Keratinocyte (primary cell): ENCODE measurements around the gene TCF7L2. TPM values are rescaled to one million over a fixed set of nuclear protein-coding genes. Genes with fewer than 3 reads are reported as not detected.

Experiments
- DNase-seq: peaks from one replicate; pipeline ENCODE4 v3.0.0-alpha.2; 2011; ENCODE audit warnings: low read depth, missing footprints, low spot score
- FAIRE-seq: peaks from 2 replicates; lab custom pipeline; 2011; peaks lifted over from hg19 to GRCh38; lab: Jason Lieb, UNC
- H2AFZ ChIP-seq: 2 replicates; pipeline ENCODE4 v1.6.0; 2012; ENCODE audit warnings: low read length, control low read depth, inconsistent platforms; ENCODE audit not compliant: control insufficient read depth
- H3K27ac ChIP-seq: 2 replicates; pipeline ENCODE4 v1.5.1; 2011; ENCODE audit warnings: low read length; ENCODE audit not compliant: control insufficient read depth, insufficient read depth
- H3K27me3 ChIP-seq: 3 replicates; pipeline ENCODE4 v1.6.0; 2011; ENCODE audit warnings: low read length; ENCODE audit not compliant: control insufficient read depth, insufficient read depth; ENCODE audit errors: extremely low read depth
- H3K36me3 ChIP-seq, 2 experiments: 2 replicates in 1 of 2; 3 replicates in 1 of 2; pipeline ENCODE4 v1.5.1; 2011; ENCODE audit warnings: low read length in 2 of 2, mild to moderate bottlenecking in 1 of 2; ENCODE audit not compliant: control insufficient read depth in 2 of 2, insufficient read depth in 2 of 2; ENCODE audit errors: extremely low read depth in 1 of 2
- H3K4me1 ChIP-seq: 3 replicates; pipeline ENCODE4 v1.5.1; 2011; ENCODE audit warnings: low read length; ENCODE audit not compliant: control insufficient read depth, insufficient read depth; ENCODE audit errors: extremely low read depth
- H3K4me2 ChIP-seq: 3 replicates; pipeline ENCODE4 v1.6.0; 2011; ENCODE audit warnings: low read depth, low read length; ENCODE audit not compliant: control insufficient read depth, insufficient read depth; ENCODE audit errors: extremely low read depth
- H3K4me3 ChIP-seq, 3 experiments: fragments of 200-600 bp in 1 of 3; sonication (generic) in 1 of 3; 2 replicates in 2 of 3; 3 replicates in 1 of 3; pipeline ENCODE4 v1.5.1; 2011 to 2016; ENCODE audit warnings: low read length in 3 of 3, mild to moderate bottlenecking in 3 of 3, control low read depth in 2 of 3, inconsistent platforms in 1 of 3, low read depth in 1 of 3, mixed read lengths in 1 of 3, mixed run types in 1 of 3, moderate library complexity in 1 of 3; ENCODE audit not compliant: control insufficient read depth in 2 of 3, insufficient read depth in 2 of 3; ENCODE audit errors: extremely low read depth in 1 of 3
- H3K79me2 ChIP-seq: 2 replicates; pipeline ENCODE4 v1.6.0; 2012; ENCODE audit warnings: low read length; ENCODE audit not compliant: control insufficient read depth, insufficient read depth
- H3K9ac ChIP-seq: 3 replicates; pipeline ENCODE4 v1.6.0; 2011; ENCODE audit warnings: low read length; ENCODE audit not compliant: control insufficient read depth, insufficient read depth; ENCODE audit errors: extremely low read depth
- H3K9me1 ChIP-seq: 3 replicates; pipeline ENCODE4 v1.6.0; 2011; ENCODE audit warnings: low read length; ENCODE audit not compliant: control insufficient read depth, insufficient read depth; ENCODE audit errors: extremely low read depth
- H3K9me3 ChIP-seq: 2 replicates; pipeline ENCODE4 v1.5.1; 2012; ENCODE audit warnings: low read depth, low read length; ENCODE audit not compliant: control insufficient read depth
- H4K20me1 ChIP-seq: 3 replicates; pipeline ENCODE4 v1.6.0; 2011; ENCODE audit warnings: low read length; ENCODE audit not compliant: control insufficient read depth, insufficient read depth; ENCODE audit errors: extremely low read depth
- EZH2 ChIP-seq: IDR thresholded peaks from one replicate; pipeline ENCODE4 v1.6.1; 2012; ENCODE audit warnings: inconsistent platforms, mild to moderate bottlenecking, low read length, moderate library complexity
- dilution Hi-C: fragments of 300-500 bp; cut with MboI; formaldehyde crosslinking; loops from one replicate; pipeline ENCODE4 v1.7.0; 2020; ENCODE audit warnings: low sequenced_read_pairs; ENCODE audit not compliant: extremely low pct_ligation_motif_present
- polyA plus RNA-seq, 5 experiments: library from polyadenylated mRNA; depleted of rRNA in 3 of 5; stranded (reverse) in 3 of 5; stranded (forward) in 1 of 5; unstranded in 1 of 5; fragments of >200 nt; gene quantifications; 1 replicate in 1 of 5; 2 replicates in 3 of 5; 3 replicates in 1 of 5; pipeline versions ENCODE4 v1.2.1 to v1.2.3, GENCODE V29; 2011 to 2012; ENCODE audit warnings: missing spikeins in 2 of 5, low read depth in 1 of 5, low replicate concordance in 1 of 5
- TF ChIP-seq, protein P1 (sequence below), 3 experiments: IDR thresholded peaks in 1 of 3; conservative IDR thresholded peaks in 1 of 3; optimal IDR thresholded peaks in 1 of 3; 2 replicates in 2 of 3; 3 replicates in 1 of 3; pipeline versions ENCODE3 to v1.5.1; 2011; ENCODE audit warnings: low read length in 3 of 3, mild to moderate bottlenecking in 3 of 3, moderate library complexity in 2 of 3, control low read depth in 1 of 3, inconsistent platforms in 1 of 3; ENCODE audit not compliant: insufficient read depth in 2 of 3; ENCODE audit errors: extremely low read depth in 1 of 3

Gene TCF7L2
- polyA plus RNA-seq, 1 donor (not counting 4 experiments of a cell fraction or from before 2014, with no cell fraction given) = 2.5 TPM

DNA sequence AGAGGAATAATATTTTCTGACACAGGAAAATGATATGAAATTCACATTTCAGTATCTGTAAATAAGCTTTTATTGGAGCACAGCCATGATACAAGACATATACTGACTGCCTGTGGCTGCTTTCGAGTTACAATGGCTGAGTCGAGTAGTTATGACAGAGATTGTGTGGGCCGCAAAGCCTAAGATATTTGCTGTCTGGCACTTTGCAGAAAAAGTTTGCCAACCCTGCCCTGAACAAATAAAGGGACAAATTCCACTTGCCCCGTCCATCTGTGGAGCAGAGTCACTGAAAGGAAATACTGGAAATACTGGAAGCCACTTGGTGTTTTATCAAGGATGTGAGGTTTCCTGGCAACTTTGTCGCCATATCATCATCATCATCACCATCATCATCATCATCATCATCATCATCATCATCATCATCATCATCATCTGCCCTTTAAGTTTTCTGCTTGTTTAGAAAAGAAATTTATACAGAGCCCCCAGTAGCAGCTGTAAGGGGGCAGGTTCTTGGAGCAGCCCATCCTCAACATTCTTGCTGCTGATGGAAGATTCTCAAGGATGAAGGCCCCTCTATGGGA is 85.8 kb downstream of the TCF7L2 start:
- Histone ChIP-seq H2AFZ (no peak overlapping the region), H3K9me3 (no peaks in the 10 kb centered on the region), H3K4me3 (no peak overlapping the region), H3K9me1 (peaks cover under 1% of the 10 kb centered on the region), H4K20me1 (no peaks in the 10 kb centered on the region), H3K9ac (no peak overlapping the region), H3K36me3 (no peaks in the 10 kb centered on the region), H3K79me2 (peaks cover under 1% of the 10 kb centered on the region), H3K27ac (no peak overlapping the region), H3K4me2 (no peak overlapping the region), H3K4me1 (no peaks in the 10 kb centered on the region), H3K27me3 (no peaks in the 10 kb centered on the region)
- no peak for DNase-seq
- no peak for FAIRE-seq
- dilution Hi-C loops = no loop called here
- TF ChIP-seq EZH2 = no peak
- TF ChIP-seq, protein P1, sequence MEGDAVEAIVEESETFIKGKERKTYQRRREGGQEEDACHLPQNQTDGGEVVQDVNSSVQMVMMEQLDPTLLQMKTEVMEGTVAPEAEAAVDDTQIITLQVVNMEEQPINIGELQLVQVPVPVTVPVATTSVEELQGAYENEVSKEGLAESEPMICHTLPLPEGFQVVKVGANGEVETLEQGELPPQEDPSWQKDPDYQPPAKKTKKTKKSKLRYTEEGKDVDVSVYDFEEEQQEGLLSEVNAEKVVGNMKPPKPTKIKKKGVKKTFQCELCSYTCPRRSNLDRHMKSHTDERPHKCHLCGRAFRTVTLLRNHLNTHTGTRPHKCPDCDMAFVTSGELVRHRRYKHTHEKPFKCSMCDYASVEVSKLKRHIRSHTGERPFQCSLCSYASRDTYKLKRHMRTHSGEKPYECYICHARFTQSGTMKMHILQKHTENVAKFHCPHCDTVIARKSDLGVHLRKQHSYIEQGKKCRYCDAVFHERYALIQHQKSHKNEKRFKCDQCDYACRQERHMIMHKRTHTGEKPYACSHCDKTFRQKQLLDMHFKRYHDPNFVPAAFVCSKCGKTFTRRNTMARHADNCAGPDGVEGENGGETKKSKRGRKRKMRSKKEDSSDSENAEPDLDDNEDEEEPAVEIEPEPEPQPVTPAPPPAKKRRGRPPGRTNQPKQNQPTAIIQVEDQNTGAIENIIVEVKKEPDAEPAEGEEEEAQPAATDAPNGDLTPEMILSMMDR (optimal IDR thresholded peaks at IDR 0.05 in 1 of 3, IDR thresholded peaks at IDR 0.05 in 1 of 3, conservative IDR thresholded peaks at IDR 0.05 in 1 of 3; ENCODE audit: extremely low read depth in 1 of 3, insufficient read depth in 2 of 3, low read length in 3 of 3) = no peak

DNA sequence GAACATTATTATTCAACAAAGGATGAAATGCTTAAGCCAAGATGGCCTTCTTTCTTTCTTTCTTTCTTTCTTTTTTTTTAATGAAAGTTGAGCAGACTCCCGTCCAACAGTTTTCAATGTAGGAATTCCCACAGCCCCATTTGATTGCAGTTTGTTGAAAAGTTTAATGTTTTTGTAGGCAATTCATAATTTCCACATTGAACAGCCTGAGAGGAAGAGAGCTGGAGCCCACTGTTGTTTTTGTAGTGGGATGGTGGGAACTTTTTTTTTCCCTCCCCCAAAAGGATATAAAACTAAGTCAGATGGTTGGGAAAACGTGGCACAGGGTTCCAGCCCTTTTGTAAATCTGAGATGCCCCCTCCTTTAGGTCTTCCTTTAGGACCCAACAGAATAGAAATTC is 86.6 kb downstream of the TCF7L2 start:
- no peaks in the 10 kb centered on the region for H3K4me1 ChIP-seq
- no peak for DNase-seq
- H3K36me3 ChIP-seq = no peaks in the 10 kb centered on the region
- no peaks in the 10 kb centered on the region for H3K9me3 ChIP-seq
- no peak for FAIRE-seq
- no peaks in the 10 kb centered on the region for H3K9me1 ChIP-seq
- no peak overlapping the region for H3K4me3 ChIP-seq
- no peaks in the 10 kb centered on the region for H3K79me2 ChIP-seq
- H4K20me1 ChIP-seq = no peaks in the 10 kb centered on the region
- no peak for TF ChIP-seq EZH2
- TF ChIP-seq, protein P1 (optimal IDR thresholded peaks at IDR 0.05 in 1 of 3, IDR thresholded peaks at IDR 0.05 in 1 of 3, conservative IDR thresholded peaks at IDR 0.05 in 1 of 3; ENCODE audit: extremely low read depth in 1 of 3, insufficient read depth in 2 of 3, low read length in 3 of 3) = no peak
- no peak overlapping the region for H3K9ac ChIP-seq
- dilution Hi-C loops = no loop called here
- H3K4me2 ChIP-seq = no peak overlapping the region
- H3K27ac ChIP-seq = no peak overlapping the region
- no peaks in the 10 kb centered on the region for H3K27me3 ChIP-seq
- no peak overlapping the region for H2AFZ ChIP-seq
